HG03342 (cell line): ENCODE data around the gene HGFAC.
"Not testable (repeated sequence)": the region's sequence is repeated elsewhere in the genome, so short reads cannot be mapped to it uniquely, and the experiment has no call there.

Source experiments
- ATAC-seq: cut with Tn5 transposase; IDR thresholded peaks from one replicate; pipeline ENCODE4 v1.9.1; 2021; ENCODE audit warnings: mild to moderate bottlenecking, moderate library complexity; ENCODE audit not compliant: unreplicated experiment

HGFAC gene

DNA sequence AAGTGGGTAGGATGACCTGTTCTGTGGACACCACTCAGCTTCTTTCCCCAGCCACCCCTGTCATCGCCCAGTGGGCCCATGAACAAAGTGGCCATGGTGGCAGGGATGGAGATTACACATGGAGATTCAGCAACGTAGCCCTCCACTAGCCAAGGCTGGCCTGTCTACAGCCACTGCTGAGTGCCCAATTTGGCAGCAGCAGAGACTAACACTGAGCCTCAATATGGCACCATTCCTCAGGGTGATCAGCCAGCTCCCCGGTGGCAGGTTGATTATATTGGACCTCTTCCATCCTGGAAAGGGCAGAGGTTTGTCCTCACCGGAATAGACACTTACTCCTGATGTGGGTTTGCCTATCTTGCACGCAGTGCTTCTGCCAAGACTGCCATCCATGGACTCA lies 17.4 kb downstream of the HGFAC start:
- ATAC-seq: not testable (repeated sequence)

DNA sequence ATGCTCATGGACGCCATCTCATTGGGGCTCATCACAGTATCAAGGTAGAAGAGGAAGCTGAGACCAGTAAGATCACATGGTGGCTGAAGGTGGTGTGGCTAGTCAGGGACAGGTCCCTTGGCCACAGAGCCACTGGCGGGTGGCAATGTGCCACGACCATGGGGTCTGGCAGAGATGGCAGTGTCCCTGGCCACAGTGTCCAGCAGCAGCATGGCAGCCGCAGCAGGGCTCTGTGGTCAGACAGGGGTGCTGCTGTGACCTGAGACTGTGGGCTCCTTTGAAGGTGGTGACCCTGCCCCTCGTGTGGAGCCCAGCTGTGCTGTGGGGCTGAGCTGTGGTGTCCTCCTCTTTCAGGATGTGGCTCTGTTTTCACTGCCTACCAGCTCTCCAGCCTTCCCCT lies 19.2 kb downstream of the HGFAC start:
- no peak for ATAC-seq

DNA sequence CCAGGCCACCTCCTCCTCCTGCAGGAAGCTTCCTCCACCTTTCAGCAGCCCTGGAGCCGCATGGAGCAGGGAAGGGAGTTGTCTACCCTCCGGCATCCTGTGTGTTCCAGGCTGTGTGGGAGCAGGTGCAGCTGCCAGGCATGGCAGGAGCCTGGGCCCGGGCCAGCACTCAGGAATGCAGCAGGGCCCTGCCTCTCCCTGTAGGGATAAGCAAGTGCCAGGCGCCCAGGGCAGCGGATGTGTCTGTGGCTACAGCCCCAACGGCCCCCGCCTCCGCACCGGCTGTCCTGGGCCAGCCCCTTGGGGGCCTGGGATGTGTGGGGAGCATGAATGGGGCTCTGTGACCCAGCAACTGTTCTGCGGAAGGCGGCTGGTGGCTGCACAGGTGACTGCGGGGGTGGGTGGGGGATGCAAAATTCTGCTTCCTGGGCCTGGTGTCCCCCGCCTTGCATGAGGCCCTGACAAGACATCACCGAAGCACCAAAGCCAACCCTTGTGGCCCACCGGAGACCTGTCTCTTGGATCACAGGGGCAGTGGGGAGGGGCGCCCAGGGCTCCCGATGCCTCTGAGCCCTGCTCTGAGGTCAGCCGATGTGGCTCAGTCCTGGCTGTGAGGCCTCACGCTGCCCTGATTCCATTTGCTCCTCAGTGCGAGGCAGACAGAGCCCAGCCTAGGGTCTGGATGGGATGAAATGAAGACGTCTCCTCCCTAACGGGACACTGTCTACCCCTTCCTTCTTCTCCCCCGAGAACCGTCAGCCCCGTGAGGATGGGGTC lies 19.9 kb downstream of the HGFAC start:
- ATAC-seq: no peak

DNA sequence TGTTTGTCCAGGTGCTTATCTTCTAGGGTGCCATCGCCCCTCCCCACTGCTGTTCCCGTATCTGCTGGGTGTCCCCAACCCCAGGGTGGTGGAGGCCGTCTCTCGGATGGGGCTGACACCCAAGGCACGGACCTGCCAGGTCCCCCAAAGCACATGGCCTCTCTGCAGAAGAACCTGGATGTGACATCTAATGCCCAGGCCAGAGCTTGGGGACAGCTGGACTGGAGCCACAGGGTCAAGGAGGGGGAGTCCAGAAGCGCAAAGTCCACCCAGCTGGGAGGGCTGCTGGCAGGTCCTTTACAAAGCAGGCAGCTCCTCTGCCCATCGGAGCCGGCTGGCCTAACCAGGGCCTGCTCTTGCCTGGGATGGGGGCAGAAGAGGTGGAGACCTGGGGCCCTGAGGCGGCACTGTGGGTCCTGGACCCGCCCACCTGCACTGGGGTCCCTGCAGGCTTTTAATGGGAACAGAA lies 20.6 kb downstream of the HGFAC start:
- no peak for ATAC-seq

DNA sequence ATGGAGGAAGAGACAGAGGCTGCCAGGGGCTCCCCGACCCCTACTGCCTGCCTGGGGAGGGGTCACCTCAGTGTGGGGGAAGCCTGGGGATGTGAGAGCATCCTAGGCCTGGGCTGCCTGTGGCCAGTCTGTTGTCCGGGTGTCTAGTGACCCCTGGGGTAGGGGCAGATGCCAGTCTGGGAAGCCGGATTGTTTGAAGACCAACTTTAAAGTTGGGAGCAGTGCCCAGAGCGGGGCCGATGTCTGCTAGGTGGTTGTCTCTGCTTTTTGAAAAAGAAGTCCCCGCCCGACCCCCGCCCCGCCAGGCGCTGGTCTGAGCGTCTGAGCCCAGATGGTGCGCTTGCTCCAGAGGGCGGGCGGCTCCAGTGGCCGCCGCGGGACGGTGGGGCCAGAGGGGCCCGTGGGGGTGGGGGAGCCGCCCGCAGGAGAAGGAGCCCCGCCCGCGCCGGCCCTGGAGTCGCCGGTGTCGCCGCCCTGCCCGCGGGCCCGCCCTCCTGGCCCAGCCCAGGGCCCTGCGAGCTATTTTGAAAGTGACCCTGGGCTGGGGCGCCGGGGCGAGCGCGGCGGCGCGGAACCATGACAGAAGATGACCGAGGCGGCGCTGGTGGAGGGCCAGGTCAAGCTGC lies 21.1 kb downstream of the HGFAC start, which contains the start of gene DOK7:
TSS of gene DOK7 (plus strand) at position 517 of the 626 bp plus-strand sequence. CDS start at position 587, 70 bp downstream.
- ATAC-seq: no peak

GRCh38 chr4:3463556-3464348 lies 22.0 kb downstream of the HGFAC start:
- ATAC-seq: no peak

- ATAC-seq: no peak
Observed at GRCh38 chr4:3464349-3464905, 22.7 kb downstream of the HGFAC start.

- ATAC-seq: no peak
Observed at GRCh38 chr4:3464911-3465697, 23.3 kb downstream of the HGFAC start.

DNA sequence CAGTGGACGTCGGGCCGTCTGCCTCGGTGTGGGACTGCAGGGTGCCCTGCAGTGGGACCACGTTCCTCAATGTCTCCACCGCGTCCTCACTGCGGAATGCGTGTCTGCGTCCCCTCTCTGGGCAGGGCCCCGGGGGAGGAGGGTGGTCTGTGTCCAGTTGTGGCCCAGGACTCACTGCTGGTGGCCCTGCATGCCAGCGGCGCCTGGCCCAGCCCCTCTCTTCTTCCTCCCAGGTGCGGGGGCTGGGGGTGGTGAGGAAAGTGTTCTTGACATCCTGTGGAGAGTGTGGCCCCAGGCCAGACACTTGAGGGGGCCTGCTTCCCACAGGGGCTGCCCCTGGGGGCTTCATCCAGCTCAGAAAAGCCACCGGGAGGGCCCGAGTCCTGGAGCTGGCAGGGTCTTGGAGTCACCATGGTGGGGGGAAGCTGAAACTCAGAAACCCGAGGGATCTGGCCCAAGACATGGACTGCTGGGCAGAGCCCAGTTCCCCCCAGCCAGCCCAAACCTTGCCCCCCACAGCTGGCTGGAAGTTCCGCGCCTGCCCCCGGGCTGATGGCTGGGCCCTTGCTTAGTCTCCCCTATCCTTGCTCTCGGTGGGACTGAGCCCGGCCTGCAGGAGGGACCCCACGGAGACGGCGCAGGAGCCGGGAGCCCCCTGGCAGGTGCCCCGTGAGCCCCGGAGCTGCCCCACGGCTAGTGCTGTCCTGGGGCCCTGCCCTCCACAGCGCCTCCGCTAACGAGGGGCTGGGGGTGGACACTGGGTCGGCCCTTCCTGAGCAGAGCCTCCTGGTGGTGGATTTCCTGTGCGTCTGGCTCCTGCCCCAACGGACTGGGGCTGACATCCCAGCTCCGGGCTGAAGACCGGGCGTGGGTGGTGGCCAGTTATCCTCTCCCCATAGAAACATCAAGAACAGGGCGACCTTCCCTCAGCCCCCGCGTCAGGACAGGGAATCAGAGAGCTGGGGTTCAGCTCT lies 24.2 kb downstream of the HGFAC start:
- no peak for ATAC-seq

DNA sequence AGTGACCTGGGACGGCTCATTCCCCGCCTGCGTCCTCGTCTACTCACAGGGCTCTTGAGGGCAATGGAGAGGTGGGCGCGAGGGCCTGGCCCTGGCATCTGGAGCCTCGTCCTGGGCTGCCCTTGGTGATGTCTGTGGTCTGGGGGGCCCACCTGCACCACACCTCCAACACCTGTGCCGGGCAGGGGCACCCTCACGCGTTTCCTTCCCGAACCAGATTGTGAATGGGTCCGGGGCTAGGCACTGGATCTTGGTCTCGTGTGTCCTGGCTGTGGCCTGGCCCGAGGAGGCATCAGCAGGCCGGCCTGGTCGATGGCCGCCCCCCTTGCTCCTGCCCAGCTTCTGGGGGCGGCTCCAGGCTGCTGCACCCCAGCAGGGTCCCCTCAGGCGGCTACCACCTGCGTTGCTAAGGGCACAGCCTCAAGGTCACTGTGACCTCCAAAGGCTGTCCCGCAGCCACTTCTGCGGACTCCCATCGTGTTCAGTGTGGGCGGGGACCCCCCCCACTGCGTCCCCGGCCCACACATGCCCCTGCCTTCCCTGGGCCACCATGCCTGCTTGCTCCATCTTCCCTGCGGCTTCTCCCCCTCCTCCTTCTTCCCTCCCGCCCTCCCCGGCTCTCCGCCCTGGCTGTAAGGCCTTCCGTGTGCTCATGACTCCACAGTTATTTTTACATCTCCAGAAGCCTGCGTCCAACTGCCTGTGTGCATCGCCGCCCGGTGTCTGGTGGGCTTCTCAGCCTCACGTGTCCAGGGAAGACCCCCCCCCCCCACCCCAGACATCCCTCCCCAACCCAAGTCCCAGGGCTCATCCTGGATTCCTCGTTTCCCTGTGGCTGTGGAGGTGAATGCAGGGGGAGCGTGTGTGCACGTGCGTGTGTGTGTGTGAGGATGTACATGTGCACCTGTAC lies 25.2 kb downstream of the HGFAC start:
- no peak for ATAC-seq

GRCh38 chr4:3467601-3468031 lies 25.8 kb downstream of the HGFAC start:
- no peak for ATAC-seq

DNA sequence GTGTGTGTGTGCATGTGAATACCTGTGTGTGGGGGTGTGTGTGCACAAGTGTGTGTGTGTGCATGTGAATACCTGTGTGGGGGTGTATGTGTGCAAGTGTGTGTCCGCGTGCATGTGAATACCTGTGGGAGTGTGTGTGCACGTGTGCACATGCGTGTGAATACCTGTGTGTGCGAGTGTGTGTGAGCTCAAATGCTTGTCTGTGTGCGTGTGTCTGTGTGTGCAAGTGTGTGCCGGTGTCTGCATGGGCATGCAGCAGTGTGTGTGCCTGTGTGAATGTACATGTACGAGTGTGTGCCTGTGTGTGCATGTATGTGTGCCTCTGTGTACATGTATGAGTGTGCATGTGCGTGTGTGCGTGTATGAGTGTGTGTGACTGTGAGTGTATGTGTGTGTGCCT lies 26.4 kb downstream of the HGFAC start:
- ATAC-seq: no peak

DNA sequence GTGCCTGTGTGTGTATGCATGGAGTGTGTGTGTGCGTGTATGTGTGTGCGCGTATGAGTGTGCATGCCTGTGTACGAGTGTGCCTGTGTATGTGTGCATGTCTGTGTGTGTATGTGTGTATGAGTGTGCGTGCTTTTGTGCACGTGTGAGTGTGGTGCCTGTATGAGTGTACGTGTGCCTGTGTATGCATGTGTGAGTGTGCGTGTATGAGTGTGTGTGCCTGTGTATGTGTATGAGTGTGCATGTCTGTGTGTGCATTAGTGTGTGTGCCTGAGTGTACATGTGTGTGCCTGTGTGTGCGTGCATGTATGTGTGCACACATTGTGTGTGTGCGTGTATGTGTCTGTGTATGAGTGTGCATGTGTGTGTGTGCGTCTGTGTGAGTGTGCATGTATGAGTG lies 27.0 kb downstream of the HGFAC start:
- no peak for ATAC-seq

GRCh38 chr4:3469386-3470243 lies 27.8 kb downstream of the HGFAC start:
- no peak for ATAC-seq

DNA sequence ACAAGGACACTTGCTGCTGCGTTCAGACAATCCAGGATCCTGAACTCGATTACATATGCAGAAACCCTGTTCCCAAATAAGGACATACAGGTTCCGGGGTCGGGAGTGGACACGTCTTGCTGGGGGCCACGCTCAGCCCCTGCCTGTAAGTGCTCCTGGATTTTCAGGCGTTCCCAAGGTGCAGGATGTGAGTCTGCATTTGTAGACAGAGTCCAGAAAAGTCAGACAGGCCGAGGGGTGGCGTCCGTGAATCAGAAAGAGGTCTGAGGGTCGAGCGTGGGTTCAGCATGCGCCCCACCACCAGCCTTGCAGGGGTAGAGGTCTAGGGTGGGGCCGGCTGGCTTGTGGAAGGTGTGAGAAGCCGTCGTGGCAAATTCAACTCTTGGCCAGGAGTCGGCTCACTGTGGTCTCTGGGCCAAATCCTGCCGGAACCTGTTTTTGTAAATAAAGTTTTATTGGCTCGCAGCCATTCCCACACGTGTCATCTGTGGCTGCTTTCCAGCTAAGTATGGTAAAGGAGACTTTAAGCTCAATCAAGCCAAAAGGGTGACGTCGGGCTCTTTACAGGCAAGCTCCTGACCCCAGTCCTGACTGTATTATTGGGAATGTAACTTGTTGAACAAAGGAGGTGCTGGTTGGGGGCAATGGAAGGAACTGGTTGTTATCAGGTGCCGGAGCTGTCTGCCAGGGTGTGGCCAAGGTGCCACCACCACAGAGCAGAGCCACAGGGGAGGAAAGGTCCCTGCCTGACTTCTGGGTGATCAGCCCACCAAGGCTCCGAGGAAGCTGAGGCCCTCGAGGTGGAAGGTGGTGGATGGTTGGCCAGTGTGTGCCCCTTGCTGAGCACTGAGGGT lies 28.7 kb downstream of the HGFAC start:
- no peak for ATAC-seq

- no peak for ATAC-seq
Observed at GRCh38 chr4:3471098-3471760, 29.5 kb downstream of the HGFAC start.
